Embryonic facial prominence (tissue), 1 donor: Measurements from ENCODE around the gene UBN1.
"Not testable (repeated sequence)": the region's sequence is repeated elsewhere in the genome, so short reads cannot be mapped to it uniquely, and the experiment has no call there.

Source experiments
- DNase-seq: peaks from one replicate; pipeline ENCODE4 v3.0.0-alpha.2; 2016; ENCODE audit errors: extremely low spot score

Gene UBN1

GRCh38 chr16:4904942-4905615 lies 57.8 kb downstream of the UBN1 start:
- no peak for DNase-seq

DNA sequence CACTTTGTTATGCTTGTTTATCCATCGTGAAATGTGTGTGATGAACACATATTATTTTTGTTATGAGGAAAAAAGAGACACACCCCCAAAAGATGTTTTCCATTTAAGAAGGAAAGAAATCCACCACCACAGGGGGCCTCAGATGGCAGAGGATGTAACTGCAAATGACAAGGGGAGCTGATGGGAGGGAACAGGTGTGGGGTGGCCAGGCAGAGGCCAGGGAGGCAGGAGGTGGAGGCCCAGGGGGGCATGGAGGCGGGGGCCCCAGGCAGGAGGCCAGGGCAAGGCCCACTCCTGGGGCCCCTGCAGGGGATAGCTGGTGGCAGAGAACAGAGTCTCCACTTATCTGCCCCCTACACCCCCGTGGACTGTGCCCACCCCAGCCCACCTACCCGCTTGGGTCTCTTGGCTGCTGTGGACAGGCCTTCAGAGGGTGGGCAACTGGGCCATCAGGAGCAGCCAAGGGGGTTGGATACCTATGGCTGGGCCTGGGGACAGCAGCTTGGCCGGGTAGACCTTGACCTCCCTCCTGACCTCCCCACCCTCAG lies 61.6 kb downstream of the UBN1 start:
- DNase-seq: no peak

DNA sequence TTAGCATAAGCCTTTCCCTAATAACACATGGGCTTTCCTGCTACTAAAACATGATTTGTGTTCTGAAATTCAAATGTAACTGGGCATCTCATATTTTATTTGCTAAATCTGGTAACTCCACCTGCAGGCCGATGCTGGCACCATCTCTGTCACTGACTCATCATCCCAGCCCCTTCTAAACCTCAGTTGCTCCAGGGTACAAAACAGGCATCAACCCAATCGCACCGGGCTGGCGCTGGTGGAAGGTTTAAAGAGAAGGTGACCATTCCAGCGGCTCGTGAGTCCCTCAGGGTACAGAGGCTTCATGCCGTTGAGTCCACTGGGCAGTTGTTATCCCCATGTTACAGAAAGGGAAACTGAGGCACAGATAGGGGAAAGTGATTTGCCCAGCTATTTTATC lies 62.5 kb downstream of the UBN1 start:
- DNase-seq: no peak

GRCh38 chr16:4910828-4911227 lies 63.5 kb downstream of the UBN1 start:
- no peak for DNase-seq

- DNase-seq: no peak
Measured at GRCh38 chr16:4911970-4912386, 64.7 kb downstream of the UBN1 start.

DNA sequence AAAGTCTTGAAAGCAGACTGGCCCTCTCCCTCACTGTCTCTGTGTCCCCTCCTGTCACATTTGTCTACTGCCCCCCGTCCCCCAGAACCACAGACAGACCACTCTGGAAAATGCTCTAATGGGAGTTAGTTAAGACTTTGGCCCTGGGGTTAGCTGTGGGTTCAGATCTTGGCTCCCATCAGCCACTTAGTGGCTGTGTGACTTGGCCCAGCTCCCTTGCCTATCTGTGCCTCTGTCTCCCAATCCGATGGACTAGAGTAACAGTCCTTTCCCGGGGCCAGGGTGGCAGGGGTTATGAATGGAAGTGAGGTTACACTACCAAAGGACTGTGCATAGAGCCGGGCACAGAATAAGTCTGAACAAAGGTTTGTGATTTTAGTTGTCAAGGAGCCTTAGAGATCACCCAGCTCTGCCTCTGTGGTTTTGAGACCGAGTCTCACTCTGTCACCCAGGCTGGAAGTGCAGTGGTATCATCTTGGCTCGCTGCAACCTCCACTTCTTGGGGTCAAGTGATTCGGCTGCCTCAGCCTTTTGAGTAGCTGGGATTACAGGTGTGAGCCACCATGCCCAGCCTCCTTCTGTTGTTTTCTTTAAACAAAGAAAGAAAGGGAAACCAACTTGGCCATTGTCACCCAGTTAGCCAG lies 66.0 kb downstream of the UBN1 start:
- no peak for DNase-seq

DNA sequence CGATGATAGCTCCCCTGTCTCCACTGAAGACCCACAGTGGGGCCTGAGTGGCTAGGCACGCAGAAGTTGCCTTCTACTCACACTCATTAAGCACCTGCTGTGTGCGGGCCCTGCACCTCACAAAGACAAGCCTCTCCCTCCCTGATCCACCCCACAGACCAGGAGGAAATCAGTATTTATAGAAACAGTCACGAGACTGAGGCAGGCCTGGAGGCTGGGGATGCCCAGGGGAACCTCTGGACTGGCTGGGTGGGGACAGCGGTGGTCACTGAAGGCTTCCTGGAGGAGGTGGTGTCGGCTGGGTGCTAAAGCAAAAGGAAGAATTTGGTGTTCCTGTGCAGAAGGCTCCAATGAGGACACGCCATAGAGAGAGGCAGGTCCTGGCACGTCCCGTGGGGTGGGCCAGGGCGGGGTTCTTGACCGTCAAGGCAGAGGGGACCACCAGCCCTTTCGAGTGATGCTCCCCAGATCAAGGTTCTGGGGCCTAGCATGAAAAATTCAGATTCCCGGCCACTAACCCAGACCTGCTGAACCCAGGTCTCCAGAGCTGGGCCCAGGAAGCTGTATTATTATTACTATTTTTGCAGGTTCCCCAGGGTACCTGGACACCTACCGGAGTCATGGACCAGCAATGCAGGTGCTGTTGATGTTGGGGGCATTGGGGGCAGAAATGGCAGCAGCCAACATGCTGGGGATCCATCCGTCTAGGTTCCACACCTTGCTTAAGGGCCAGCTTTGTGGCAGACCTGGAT lies 66.7 kb downstream of the UBN1 start:
- no peak for DNase-seq

- no peak for DNase-seq
Measured at GRCh38 chr16:4914528-4915225, 67.4 kb downstream of the UBN1 start.

GRCh38 chr16:4915226-4915761 lies 68.0 kb downstream of the UBN1 start:
- no peak for DNase-seq

GRCh38 chr16:4917117-4917516 lies 69.8 kb downstream of the UBN1 start:
- no peak for DNase-seq

- DNase-seq: no peak
Measured at GRCh38 chr16:4918781-4919251, 71.5 kb downstream of the UBN1 start.

- DNase-seq: no peak
Measured at GRCh38 chr16:4920826-4921225, 73.5 kb downstream of the UBN1 start.

DNA sequence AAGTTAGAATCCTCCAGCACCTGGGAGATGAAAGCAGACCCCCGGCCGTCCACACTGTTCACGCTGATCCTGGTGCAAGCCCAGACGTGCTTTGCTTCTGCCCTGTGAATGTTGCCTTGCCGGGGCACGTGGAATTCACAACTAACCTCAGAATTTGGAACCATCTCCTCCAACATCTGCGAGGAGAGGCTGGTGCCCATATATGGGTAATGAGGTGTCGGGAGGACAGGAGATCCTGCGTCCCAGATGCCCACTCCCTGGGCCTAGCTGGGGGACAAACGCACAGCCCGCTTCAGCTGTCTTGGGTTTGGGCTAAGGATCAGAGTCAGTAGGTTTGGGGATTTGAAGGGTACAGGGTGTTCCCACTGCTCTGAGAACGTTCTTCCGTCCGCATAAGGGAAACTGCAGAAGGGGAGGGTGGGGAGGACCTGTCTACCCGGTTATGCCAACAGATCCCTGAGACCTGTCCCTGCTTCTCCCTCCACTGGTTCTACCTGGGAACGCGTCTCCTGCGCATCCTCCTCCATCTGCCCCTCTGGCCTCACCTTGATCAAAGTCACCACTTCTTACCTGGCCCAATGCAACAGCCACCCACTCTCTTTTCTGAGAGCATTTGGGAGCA lies 75.6 kb downstream of the UBN1 start:
- DNase-seq: no peak

DNA sequence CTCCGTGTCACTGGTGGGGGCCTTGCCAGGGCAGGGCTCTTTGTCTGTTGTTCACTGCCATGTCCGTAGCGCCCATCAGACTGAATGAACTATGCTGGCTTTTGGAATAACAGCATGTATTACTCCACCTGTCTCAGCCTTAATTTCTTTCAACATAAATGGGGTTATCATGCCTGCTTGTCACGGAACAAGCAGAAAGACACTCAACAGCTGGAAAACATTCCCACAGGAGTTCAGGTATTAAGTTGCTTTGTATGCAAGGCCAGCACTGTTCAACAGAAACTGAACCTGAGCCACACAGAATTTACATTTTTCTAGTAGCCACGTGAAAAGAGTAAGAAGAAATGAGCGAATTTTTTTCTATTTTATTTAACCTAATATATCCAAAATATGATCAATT lies 76.6 kb downstream of the UBN1 start:
- DNase-seq: no peak

- DNase-seq: no peak
Measured at GRCh38 chr16:4924593-4925292, 77.5 kb downstream of the UBN1 start.

DNA sequence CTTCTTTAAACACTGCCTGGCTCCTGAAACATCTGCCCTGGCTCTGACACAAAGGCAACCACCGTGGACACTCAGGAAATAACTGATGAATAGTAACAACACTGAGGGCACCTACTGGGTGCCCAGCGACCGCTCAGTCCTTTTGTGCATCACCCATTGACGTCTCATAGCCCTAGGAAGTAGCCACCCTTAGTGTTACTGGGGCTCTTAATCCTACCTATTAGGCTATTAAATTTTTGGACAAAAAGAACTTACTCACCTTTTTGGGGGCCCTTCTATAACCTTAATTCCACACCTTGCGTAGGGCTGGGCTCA lies 78.0 kb downstream of the UBN1 start:
- DNase-seq: no peak

DNA sequence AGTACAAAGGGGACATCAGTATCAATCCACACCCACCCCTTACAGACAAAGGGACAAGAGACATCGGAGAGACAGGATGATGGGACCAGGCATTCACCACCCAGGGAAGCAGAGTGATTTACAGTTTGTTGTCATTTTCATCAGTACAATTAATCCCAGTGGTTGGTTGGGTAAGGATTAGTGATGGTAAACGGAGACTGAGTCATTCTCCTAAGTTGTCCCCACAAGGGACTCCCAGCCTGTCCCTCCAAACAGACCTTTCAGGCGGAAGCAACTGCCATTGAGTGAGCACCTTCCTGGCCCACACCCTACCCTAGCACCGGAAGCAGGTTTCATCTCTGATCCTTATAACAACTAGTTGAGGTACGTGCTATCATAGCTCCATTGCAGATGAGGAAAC lies 78.5 kb downstream of the UBN1 start:
- DNase-seq: no peak

- no peak for DNase-seq
Measured at GRCh38 chr16:4926928-4927327, 79.6 kb downstream of the UBN1 start.

GRCh38 chr16:4927661-4928060 lies 80.4 kb downstream of the UBN1 start:
- no peak for DNase-seq

DNA sequence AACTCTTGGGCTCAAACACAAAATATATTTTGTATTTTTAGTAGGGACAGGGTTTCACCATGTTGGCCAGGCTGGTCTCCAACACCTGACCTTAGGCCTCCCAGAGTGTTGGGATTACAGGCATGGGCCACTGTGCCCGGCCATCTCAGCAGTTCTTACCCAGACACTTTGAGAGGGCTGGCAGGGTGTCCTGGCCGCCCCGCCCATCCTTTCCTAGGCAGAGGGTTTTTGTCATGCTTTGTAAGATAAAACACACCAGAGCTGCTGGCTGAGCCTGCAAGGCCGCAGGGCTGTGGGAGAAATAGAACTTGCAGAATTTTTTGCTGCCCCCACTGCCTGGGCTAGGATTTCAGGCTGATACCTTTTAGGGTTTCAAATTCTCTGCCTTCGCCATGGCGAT lies 80.9 kb downstream of the UBN1 start:
- DNase-seq: no peak

DNA sequence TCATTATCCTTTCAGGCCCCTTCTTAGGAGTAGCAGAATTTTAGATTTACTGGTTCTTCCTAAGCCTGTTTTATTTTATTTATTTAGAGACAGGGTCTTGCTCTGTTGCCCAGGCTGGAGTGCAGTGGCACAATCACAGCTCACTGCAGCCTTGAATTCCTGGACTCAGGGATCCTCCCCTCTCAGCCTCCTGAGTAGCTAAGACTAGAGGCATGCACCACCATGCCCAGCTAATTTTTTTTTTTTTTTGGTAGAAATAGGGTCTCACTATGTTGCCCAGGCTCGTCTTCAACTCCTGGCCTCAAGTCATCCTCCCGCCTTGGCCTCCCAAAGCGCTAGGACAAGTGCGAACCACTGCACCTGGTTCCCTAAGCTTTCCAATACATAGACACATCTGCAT lies 82.3 kb downstream of the UBN1 start:
- DNase-seq: not testable (repeated sequence)
